Mammary epithelial cell (primary cell): ENCODE data around the gene SNRNP40.
"Not testable (repeated sequence)": the region's sequence is repeated elsewhere in the genome, so short reads cannot be mapped to it uniquely, and the experiment has no call there.

Experiments
- EZH2 ChIP-seq: IDR thresholded peaks from 2 replicates; pipeline ENCODE4 v1.6.1; 2012; ENCODE audit warnings: low read length, inconsistent platforms, borderline replicate concordance
- TF ChIP-seq, protein P1 (sequence below), 2 donors: IDR thresholded peaks in 1 of 2; conservative IDR thresholded peaks in 1 of 2; 2 replicates each; pipeline ENCODE4 v1.5.1; 2011 to 2012; ENCODE audit warnings: inconsistent platforms in 2 of 2, low read length in 2 of 2, mild to moderate bottlenecking in 2 of 2, control low read depth in 1 of 2, low read depth in 1 of 2; ENCODE audit not compliant: insufficient read depth in 1 of 2; ENCODE audit errors: extremely low read depth in 1 of 2

DNA sequence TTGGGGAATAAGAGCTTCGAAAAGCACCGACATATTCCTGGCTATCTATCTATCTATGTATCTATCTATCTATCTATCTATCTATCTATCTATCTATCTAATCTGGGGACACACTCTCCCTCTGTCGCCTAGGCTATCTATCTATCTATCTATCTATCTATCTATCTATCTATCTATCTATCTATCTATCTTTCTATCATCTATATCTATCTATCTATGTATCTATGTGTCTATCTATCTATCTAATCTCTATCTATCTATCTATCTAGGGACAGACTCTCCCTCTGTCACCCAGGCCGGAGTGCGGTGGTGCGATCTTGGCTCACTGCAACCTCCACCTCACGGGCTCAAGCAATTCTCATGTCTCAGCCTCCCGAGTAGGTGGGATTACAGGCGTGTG lies 14.2 kb downstream of the SNRNP40 start:
- not testable (repeated sequence) for TF ChIP-seq EZH2
- TF ChIP-seq, protein P1, sequence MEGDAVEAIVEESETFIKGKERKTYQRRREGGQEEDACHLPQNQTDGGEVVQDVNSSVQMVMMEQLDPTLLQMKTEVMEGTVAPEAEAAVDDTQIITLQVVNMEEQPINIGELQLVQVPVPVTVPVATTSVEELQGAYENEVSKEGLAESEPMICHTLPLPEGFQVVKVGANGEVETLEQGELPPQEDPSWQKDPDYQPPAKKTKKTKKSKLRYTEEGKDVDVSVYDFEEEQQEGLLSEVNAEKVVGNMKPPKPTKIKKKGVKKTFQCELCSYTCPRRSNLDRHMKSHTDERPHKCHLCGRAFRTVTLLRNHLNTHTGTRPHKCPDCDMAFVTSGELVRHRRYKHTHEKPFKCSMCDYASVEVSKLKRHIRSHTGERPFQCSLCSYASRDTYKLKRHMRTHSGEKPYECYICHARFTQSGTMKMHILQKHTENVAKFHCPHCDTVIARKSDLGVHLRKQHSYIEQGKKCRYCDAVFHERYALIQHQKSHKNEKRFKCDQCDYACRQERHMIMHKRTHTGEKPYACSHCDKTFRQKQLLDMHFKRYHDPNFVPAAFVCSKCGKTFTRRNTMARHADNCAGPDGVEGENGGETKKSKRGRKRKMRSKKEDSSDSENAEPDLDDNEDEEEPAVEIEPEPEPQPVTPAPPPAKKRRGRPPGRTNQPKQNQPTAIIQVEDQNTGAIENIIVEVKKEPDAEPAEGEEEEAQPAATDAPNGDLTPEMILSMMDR (conservative IDR thresholded peaks at IDR 0.05 in 1 of 2, IDR thresholded peaks at IDR 0.05 in 1 of 2; ENCODE audit: extremely low read depth in 1 of 2, insufficient read depth in 1 of 2, low read depth in 1 of 2, low read length in 2 of 2): not testable (repeated sequence)
